GM23338 (cell line): Measurements from ENCODE around the gene METTL4. TPM values are rescaled to one million over a fixed set of nuclear protein-coding genes. Genes with fewer than 3 reads are reported as not detected.

Experiments
- ATAC-seq: fragments of 200-7000 bp; cut with Tn5 transposase; 3 replicates; pipeline ENCODE4 v1.9.1; 2020
- DNase-seq: peaks from one replicate; pipeline ENCODE4 v3.0.0-alpha.2; 2015; ENCODE audit warnings: low spot score
- H2AFZ ChIP-seq: fragments of 200-600 bp; sonication (generic); 2 replicates; pipeline ENCODE4 v1.8.0; 2016; ENCODE audit warnings: antibody characterized with exemption, mild to moderate bottlenecking, moderate library complexity
- H3F3A ChIP-seq: fragments of 200-600 bp; sonication (generic); replicated peaks from 2 replicates; pipeline ENCODE4 v1.8.0; 2017; ENCODE audit warnings: antibody characterized with exemption, mixed run types, low read depth
- H3K27ac ChIP-seq: fragments of 200-600 bp; sonication (generic); 2 replicates; pipeline ENCODE4 v1.6.1; 2016; ENCODE audit warnings: low read depth
- H3K27me3 ChIP-seq: fragments of 200-600 bp; sonication (generic); 2 replicates; pipeline ENCODE4 v1.8.0; 2016; ENCODE audit warnings: mild to moderate bottlenecking, mixed run types, moderate library complexity; ENCODE audit not compliant: insufficient read depth
- H3K36me3 ChIP-seq: fragments of 200-600 bp; sonication (generic); 2 replicates; pipeline ENCODE4 v1.8.0; 2016; ENCODE audit warnings: mild to moderate bottlenecking; ENCODE audit not compliant: insufficient read depth
- H3K4me1 ChIP-seq: fragments of 200-600 bp; sonication (generic); 2 replicates; pipeline ENCODE4 v1.8.0; 2016; ENCODE audit warnings: mild to moderate bottlenecking, moderate library complexity; ENCODE audit not compliant: insufficient read depth
- H3K4me2 ChIP-seq: fragments of 200-600 bp; sonication (generic); 2 replicates; pipeline ENCODE4 v1.7.1; 2017; ENCODE audit warnings: mixed run types
- H3K4me3 ChIP-seq: fragments of 200-600 bp; sonication (generic); 2 replicates; pipeline ENCODE4 v1.6.1; 2016; ENCODE audit warnings: mixed run types
- H3K79me2 ChIP-seq: fragments of 200-600 bp; sonication (generic); replicated peaks from 2 replicates; pipeline ENCODE4 v1.8.0; 2017; ENCODE audit warnings: mild to moderate bottlenecking; ENCODE audit not compliant: insufficient read depth
- H3K9me2 ChIP-seq: fragments of 200-600 bp; sonication (generic); 2 replicates; pipeline ENCODE4 v1.8.0; 2017; ENCODE audit not compliant: insufficient read depth
- H4K20me1 ChIP-seq: fragments of 200-600 bp; sonication (generic); replicated peaks from 2 replicates; pipeline ENCODE4 v1.8.0; 2017; ENCODE audit warnings: mild to moderate bottlenecking; ENCODE audit not compliant: insufficient read depth
- H3K27ac Mint-ChIP-seq: 2 replicates; pipeline ENCODE4 v1.8.0; 2020; ENCODE audit warnings: inconsistent platforms, mild to moderate bottlenecking, moderate library complexity, mixed read lengths
- H3K27me3 Mint-ChIP-seq: 3 replicates; pipeline ENCODE4 v1.8.0; 2022; ENCODE audit warnings: low read depth, mild to moderate bottlenecking, moderate library complexity, mixed read lengths, inconsistent platforms; ENCODE audit not compliant: insufficient read depth, poor library complexity
- H3K36me3 Mint-ChIP-seq: 3 replicates; pipeline ENCODE4 v1.8.0; 2021; ENCODE audit warnings: low read depth, mild to moderate bottlenecking, inconsistent platforms, moderate library complexity, mixed read lengths
- H3K4me1 Mint-ChIP-seq: 3 replicates; pipeline ENCODE4 v1.8.0; 2020; ENCODE audit warnings: mild to moderate bottlenecking, inconsistent platforms, mixed read lengths
- H3K4me3 Mint-ChIP-seq: 3 replicates; pipeline ENCODE4 v1.8.0; 2021; ENCODE audit warnings: moderate library complexity, mild to moderate bottlenecking, inconsistent platforms, mixed read lengths
- H3K9me3 Mint-ChIP-seq: 3 replicates; pipeline ENCODE4 v1.8.0; 2020; ENCODE audit warnings: moderate library complexity, mild to moderate bottlenecking, inconsistent platforms, mixed read lengths
- CREB1 ChIP-seq: fragments of 250-450 bp; sonication (Bioruptor Pico); IDR thresholded peaks from 2 replicates; pipeline ENCODE4 v1.5.0; 2020; ENCODE audit warnings: low read depth, mild to moderate bottlenecking, moderate library complexity
- CTCF ChIP-seq, 2 experiments: fragments of 200-600 bp in 1 of 2; sonication (generic) in 1 of 2; conservative IDR thresholded peaks; 2 replicates each; pipeline versions ENCODE4 v1.5.1 to v1.6.1; 2016 to 2017; ENCODE audit warnings: antibody characterized with exemption in 2 of 2, low read depth in 2 of 2, mild to moderate bottlenecking in 2 of 2, moderate library complexity in 1 of 2
- ETS1 ChIP-seq: IDR thresholded peaks from 2 replicates; pipeline ENCODE4 v1.6.1; 2016; ENCODE audit warnings: antibody characterized with exemption
- EZH2 ChIP-seq: fragments of 200-600 bp; sonication (generic); IDR thresholded peaks from one replicate; pipeline ENCODE4 v1.8.0; 2017; ENCODE audit warnings: antibody characterized with exemption, mild to moderate bottlenecking, low read depth; ENCODE audit not compliant: unreplicated experiment
- EZH2phosphoT487 ChIP-seq: fragments of 200-600 bp; sonication (generic); IDR thresholded peaks from one replicate; pipeline ENCODE4 v1.8.1; 2018; ENCODE audit warnings: antibody characterized with exemption; ENCODE audit not compliant: unreplicated experiment
- NANOG ChIP-seq: IDR thresholded peaks from 2 replicates; pipeline ENCODE4 v1.6.1; 2016; ENCODE audit warnings: antibody characterized with exemption, borderline replicate concordance
- POLR2AphosphoS5 ChIP-seq: IDR thresholded peaks from 2 replicates; pipeline ENCODE4 v1.6.1; 2016; ENCODE audit warnings: antibody characterized with exemption, low read depth
- REST ChIP-seq: IDR thresholded peaks from one replicate; pipeline ENCODE4 v1.6.1; 2018; ENCODE audit warnings: antibody characterized with exemption; ENCODE audit not compliant: unreplicated experiment
- STAT1 ChIP-seq: IDR thresholded peaks from one replicate; pipeline ENCODE4 v1.6.1; 2016; ENCODE audit warnings: antibody characterized with exemption; ENCODE audit not compliant: unreplicated experiment
- ZNF114 ChIP-seq: fragments of 250-450 bp; sonication (Bioruptor Pico); IDR thresholded peaks from 2 replicates; pipeline ENCODE4 v1.5.0; 2020; ENCODE audit warnings: mild to moderate bottlenecking, moderate library complexity
- ZNF331 ChIP-seq: fragments of 250-450 bp; sonication (Bioruptor Pico); IDR thresholded peaks from 2 replicates; pipeline ENCODE4 v1.5.0; 2020; ENCODE audit warnings: low read depth, mild to moderate bottlenecking, moderate library complexity
- ZNF462 ChIP-seq: fragments of 250-450 bp; sonication (Bioruptor Pico); IDR thresholded peaks from 2 replicates; pipeline ENCODE4 v1.5.0; 2020; ENCODE audit warnings: mild to moderate bottlenecking, moderate library complexity
- polyA plus RNA-seq: library from polyadenylated mRNA; unstranded; fragments of >200 nt; fragmentation: Nextera tagmentation; extraction: Ambion mirVana; gene quantifications from 2 replicates; pipeline ENCODE4 v1.2.1, GENCODE V29; 2016
- total RNA-seq: library from RNA; depleted of rRNA; stranded (reverse); fragments of >200 nt; shearing (Covaris generic); gene quantifications from 2 replicates; pipeline ENCODE4 v1.2.3, GENCODE V29; 2014

METTL4 gene
- total and polyA plus RNA-seq, 2 experiments from 2014 or later: 11.9 to 14.9 TPM

- DNase-seq: no peak
- H3K27me3 Mint-ChIP-seq: no peaks in the 10 kb centered on the region
- H3K9me2 ChIP-seq: no peaks in the 10 kb centered on the region
- TF ChIP-seq ZNF114 (CRISPR knock-in tag) (no peak), ETS1 (no peak), CTCF (conservative IDR thresholded peaks at IDR 0.05; ENCODE audit: low read depth in 2 of 2) (no peak), POLR2AphosphoS5 (no peak), REST (no peak), STAT1 (no peak), EZH2 (no peak), ZNF462 (CRISPR knock-in tag) (no peak), NANOG (no peak), CREB1 (CRISPR knock-in tag) (no peak), ZNF331 (CRISPR knock-in tag) (no peak), EZH2phosphoT487 (no peak)
- H3F3A ChIP-seq: no peaks in the 10 kb centered on the region
- H3K27me3 ChIP-seq: no peaks in the 10 kb centered on the region
- H3K4me3 Mint-ChIP-seq: no peak overlapping the region
- H3K9me3 Mint-ChIP-seq: no peaks in the 10 kb centered on the region
- H3K36me3 ChIP-seq: no peaks in the 10 kb centered on the region
- no peaks in the 10 kb centered on the region for H4K20me1 ChIP-seq
- H3K79me2 ChIP-seq: no peaks in the 10 kb centered on the region
- peaks cover 5% of the 10 kb centered on the region; the same call in 2 of the 3 replicates for H3K4me1 Mint-ChIP-seq
- ATAC-seq: no peak
- H3K4me1 ChIP-seq: no peaks in the 10 kb centered on the region
- H3K4me3 ChIP-seq: no peak overlapping the region
- H3K4me2 ChIP-seq: no peak overlapping the region
- peaks cover 15% of the 10 kb centered on the region; the same call in 2 of the 3 replicates for H3K36me3 Mint-ChIP-seq
- H3K27ac ChIP-seq: no peak overlapping the region
- H3K27ac Mint-ChIP-seq: no peak overlapping the region
- H2AFZ ChIP-seq: no peak overlapping the region
Measured at GRCh38 chr18:2551425-2551824, 19.9 kb downstream of the METTL4 start.
